DOHH2 (cell line): ENCODE measurements around the gene GTF2F2.

Source experiments
- H3F3A ChIP-seq: fragments of 200-600 bp; sonication (generic), shearing (Covaris generic); 2 replicates; pipeline ENCODE4 v1.6.0; 2016; ENCODE audit warnings: antibody characterized with exemption, mild to moderate bottlenecking; ENCODE audit not compliant: control insufficient read depth, insufficient read depth
- H3K27ac ChIP-seq: fragments of 200-600 bp; sonication (generic); 2 replicates; pipeline ENCODE4 v1.5.1; 2014; ENCODE audit warnings: low read depth, mild to moderate bottlenecking, low read length, moderate library complexity
- H3K27me3 ChIP-seq: fragments of 200-600 bp; sonication (generic); 2 replicates; pipeline ENCODE4 v1.6.1; 2014; ENCODE audit warnings: mild to moderate bottlenecking, low read length, mixed read lengths; ENCODE audit not compliant: control insufficient read depth
- H3K36me3 ChIP-seq: fragments of 200-600 bp; sonication (generic); 2 replicates; pipeline ENCODE4 v1.6.1; 2014; ENCODE audit warnings: mild to moderate bottlenecking, low read length, moderate library complexity, mixed read lengths; ENCODE audit not compliant: control insufficient read depth
- H3K4me1 ChIP-seq: fragments of 200-600 bp; sonication (generic); 2 replicates; pipeline ENCODE4 v1.6.1; 2014; ENCODE audit warnings: mild to moderate bottlenecking, low read length, mixed read lengths; ENCODE audit not compliant: control insufficient read depth
- H3K4me2 ChIP-seq: fragments of 200-600 bp; sonication (generic); 2 replicates; pipeline ENCODE4 v1.6.0; 2014; ENCODE audit warnings: mild to moderate bottlenecking, low read length, moderate library complexity
- H3K4me3 ChIP-seq: fragments of 200-600 bp; sonication (generic); 2 replicates; pipeline ENCODE4 v1.5.1; 2014; ENCODE audit warnings: mild to moderate bottlenecking, low read length, mixed read lengths
- H3K79me2 ChIP-seq: fragments of 200-600 bp; sonication (generic); 2 replicates; pipeline ENCODE4 v1.6.1; 2014; ENCODE audit warnings: mild to moderate bottlenecking, low read length, mixed read lengths; ENCODE audit not compliant: control insufficient read depth
- H3K9me2 ChIP-seq: fragments of 200-600 bp; sonication (generic); replicated peaks from 2 replicates; pipeline ENCODE4 v1.6.1; 2014; ENCODE audit warnings: mild to moderate bottlenecking, low read length, mixed read lengths; ENCODE audit not compliant: control insufficient read depth
- H3K9me3 ChIP-seq: fragments of 200-600 bp; sonication (generic); 2 replicates; pipeline ENCODE4 v1.6.1; 2014; ENCODE audit warnings: antibody characterized with exemption, low read length, mixed read lengths; ENCODE audit not compliant: control insufficient read depth, insufficient read depth
- H4K20me1 ChIP-seq: fragments of 200-600 bp; sonication (generic); 2 replicates; pipeline ENCODE4 v1.6.0; 2014; ENCODE audit warnings: low read depth, mild to moderate bottlenecking, antibody characterized with exemption, low read length, moderate library complexity; ENCODE audit not compliant: control insufficient read depth, insufficient read depth
- EZH2phosphoT487 ChIP-seq: fragments of 200-600 bp; sonication (generic); IDR thresholded peaks from 2 replicates; pipeline ENCODE4 v1.6.1; 2017; ENCODE audit warnings: borderline replicate concordance, mild to moderate bottlenecking, antibody characterized with exemption, low read length, moderate library complexity, mixed read lengths
- TF ChIP-seq, protein P1 (sequence below): fragments of 200-600 bp; sonication (generic); IDR thresholded peaks from one replicate; pipeline ENCODE4 v1.5.1; 2014; ENCODE audit warnings: antibody characterized with exemption, mild to moderate bottlenecking, low read depth, low read length; ENCODE audit not compliant: poor library complexity, severe bottlenecking

Gene GTF2F2

DNA sequence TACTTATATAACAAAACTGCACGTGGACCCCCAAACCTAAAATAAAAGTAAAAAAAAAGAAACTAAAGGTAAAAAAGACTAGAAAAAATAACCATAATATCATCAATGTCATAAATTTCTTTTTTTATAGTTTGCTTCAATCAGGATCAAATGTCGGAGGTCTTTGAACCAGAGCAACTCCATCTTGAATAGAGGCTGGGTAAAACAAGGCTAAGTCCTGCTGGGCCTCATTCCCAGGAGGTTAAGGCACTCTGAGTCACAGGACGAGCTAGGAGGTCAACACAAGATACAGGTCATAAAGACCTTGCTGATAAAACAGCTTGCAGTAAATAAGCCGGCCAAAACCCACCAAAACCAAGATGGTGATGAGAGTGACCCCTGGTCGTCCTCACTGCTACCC is 196.7 kb downstream of the GTF2F2 start:
- Histone ChIP-seq H3K79me2 (no peaks in the 10 kb centered on the region), H3K4me3 (no peak overlapping the region), H3K27me3 (peaks cover under 1% of the 10 kb centered on the region), H3K9me3 (no peaks in the 10 kb centered on the region), H4K20me1 (no peaks in the 10 kb centered on the region), H3K4me1 (peaks cover 4% of the 10 kb centered on the region), H3K27ac (no peak overlapping the region), H3K9me2 (no peaks in the 10 kb centered on the region), H3K36me3 (no peaks in the 10 kb centered on the region), H3K4me2 (no peak overlapping the region), H3F3A (no peaks in the 10 kb centered on the region)
- TF ChIP-seq, protein P1, sequence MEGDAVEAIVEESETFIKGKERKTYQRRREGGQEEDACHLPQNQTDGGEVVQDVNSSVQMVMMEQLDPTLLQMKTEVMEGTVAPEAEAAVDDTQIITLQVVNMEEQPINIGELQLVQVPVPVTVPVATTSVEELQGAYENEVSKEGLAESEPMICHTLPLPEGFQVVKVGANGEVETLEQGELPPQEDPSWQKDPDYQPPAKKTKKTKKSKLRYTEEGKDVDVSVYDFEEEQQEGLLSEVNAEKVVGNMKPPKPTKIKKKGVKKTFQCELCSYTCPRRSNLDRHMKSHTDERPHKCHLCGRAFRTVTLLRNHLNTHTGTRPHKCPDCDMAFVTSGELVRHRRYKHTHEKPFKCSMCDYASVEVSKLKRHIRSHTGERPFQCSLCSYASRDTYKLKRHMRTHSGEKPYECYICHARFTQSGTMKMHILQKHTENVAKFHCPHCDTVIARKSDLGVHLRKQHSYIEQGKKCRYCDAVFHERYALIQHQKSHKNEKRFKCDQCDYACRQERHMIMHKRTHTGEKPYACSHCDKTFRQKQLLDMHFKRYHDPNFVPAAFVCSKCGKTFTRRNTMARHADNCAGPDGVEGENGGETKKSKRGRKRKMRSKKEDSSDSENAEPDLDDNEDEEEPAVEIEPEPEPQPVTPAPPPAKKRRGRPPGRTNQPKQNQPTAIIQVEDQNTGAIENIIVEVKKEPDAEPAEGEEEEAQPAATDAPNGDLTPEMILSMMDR = no peak
- TF ChIP-seq EZH2phosphoT487 = no peak

DNA sequence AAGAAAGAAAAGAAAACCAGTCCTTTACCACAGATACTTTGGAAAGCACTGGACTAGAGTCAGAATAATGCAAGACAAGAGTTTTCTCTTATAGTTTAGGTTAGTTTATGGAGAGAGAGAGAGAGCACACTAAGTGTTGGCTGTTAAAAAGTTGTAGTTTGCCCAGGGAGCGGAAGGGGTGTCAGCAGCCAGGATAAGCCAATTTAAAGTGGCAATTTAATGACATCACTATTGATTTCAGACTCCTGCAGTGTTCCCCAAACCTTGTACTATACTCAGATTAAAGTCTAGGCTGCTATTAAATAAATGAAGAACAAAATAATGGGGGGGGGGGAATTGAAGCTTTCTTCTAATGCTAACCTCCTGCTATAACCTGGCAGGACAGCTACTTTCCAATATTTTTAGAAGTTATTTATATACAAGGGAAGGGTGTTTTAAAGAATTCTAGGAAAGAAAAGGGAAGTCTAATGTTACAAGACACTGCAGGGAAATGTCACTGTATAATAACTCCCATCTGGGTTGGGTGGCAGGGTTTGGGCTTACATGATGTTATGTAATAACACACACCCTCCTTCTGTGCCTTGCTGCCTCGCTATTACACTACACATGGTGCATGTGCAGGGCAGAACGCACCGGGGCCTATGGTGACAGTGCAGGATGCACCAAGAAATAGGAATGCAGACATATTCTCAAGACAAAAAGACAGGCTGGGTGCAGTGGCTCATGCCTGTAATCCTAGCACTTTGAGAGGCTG is 200.7 kb downstream of the GTF2F2 start:
- Histone ChIP-seq H3K4me2 (no peak overlapping the region), H3K9me2 (no peaks in the 10 kb centered on the region), H3K79me2 (no peaks in the 10 kb centered on the region), H3K36me3 (no peaks in the 10 kb centered on the region), H3K27ac (no peak overlapping the region), H3F3A (no peaks in the 10 kb centered on the region), H3K4me3 (no peak overlapping the region), H4K20me1 (no peaks in the 10 kb centered on the region), H3K9me3 (no peaks in the 10 kb centered on the region), H3K27me3 (no peaks in the 10 kb centered on the region), H3K4me1 (peaks cover 4% of the 10 kb centered on the region)
- TF ChIP-seq, protein P1 = no peak
- TF ChIP-seq EZH2phosphoT487 = no peak

- Histone ChIP-seq H4K20me1 (no peaks in the 10 kb centered on the region), H3K27ac (no peak overlapping the region), H3F3A (peaks cover 12% of the 10 kb centered on the region), H3K9me2 (no peaks in the 10 kb centered on the region), H3K4me1 (peaks cover 23% of the 10 kb centered on the region), H3K27me3 (no peaks in the 10 kb centered on the region), H3K79me2 (no peaks in the 10 kb centered on the region), H3K36me3 (no peaks in the 10 kb centered on the region), H3K4me2 (no peak overlapping the region), H3K4me3 (no peak overlapping the region), H3K9me3 (no peaks in the 10 kb centered on the region)
- TF ChIP-seq, protein P1 = no peak
- TF ChIP-seq EZH2phosphoT487 = no peak
These were observed 205.5 kb downstream of the GTF2F2 start for GRCh38 chr13:45325806-45326205.
